Peyer's patch (tissue), 4 donors: Measurements from ENCODE around the gene TMEM242.

ENCODE experiments used
- POLR2A ChIP-seq, 2 donors: fragments of 450-650 bp; IDR thresholded peaks; one replicate each; pipeline ENCODE4 v1.5.1; 2017; ENCODE audit warnings: antibody characterized with exemption in 2 of 2, mild to moderate bottlenecking in 2 of 2, moderate library complexity in 2 of 2
- TF ChIP-seq, protein P1 (sequence below), 6 experiments: fragments of 450-650 bp in 4 of 6; fragments of 200-600 bp in 2 of 6; sonication (generic) in 1 of 6; IDR thresholded peaks; one replicate each; pipeline ENCODE4 v1.5.1; 2017 to 2019; ENCODE audit warnings: antibody characterized with exemption in 6 of 6, mild to moderate bottlenecking in 3 of 6, moderate library complexity in 1 of 6

DNA sequence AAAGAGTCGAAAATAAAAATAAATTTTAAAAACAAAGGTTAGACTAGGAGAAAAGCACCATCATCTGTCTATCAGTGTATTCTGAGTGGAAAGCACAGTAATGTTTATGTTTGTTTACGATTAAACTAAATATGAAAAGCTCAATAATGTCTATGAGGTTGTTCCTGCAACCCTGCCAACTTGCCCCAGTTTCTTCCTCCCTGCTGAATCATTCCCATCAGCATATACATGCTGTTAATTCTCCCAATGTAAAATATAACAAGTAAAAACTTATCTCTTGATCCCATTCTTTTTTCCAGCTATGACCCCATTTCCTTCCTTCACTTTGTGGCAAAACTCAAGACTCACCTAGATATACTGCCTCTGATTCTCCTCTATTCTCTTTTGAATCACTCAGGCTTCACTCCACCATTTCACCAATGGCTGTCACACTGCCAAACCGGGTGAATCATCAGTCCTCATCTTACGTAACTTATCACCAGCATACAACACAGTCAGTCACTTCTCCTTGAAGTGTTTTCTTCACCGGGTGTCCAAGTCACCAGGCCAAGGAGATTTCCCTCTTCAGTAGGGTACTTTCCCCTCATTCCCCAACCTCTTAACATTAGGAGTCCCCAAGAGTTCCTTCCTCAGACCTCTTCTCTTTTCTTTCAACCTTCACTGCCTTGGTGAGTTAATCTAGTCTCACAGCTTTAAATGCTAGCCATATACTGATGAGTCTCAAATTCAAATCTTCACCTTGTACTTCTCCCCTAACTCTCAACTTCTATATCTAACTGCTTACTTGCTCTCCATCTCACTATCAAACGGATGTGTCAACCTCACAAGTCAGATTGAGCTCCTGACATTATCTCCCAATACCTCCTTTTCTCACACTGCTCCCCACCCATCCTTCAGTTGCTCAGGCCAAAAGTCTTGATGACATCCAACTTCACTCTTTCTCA is 6.2 kb downstream of the TMEM242 start:
- TF ChIP-seq POLR2A (IDR thresholded peaks at IDR 0.05), result no peak
- TF ChIP-seq, protein P1, sequence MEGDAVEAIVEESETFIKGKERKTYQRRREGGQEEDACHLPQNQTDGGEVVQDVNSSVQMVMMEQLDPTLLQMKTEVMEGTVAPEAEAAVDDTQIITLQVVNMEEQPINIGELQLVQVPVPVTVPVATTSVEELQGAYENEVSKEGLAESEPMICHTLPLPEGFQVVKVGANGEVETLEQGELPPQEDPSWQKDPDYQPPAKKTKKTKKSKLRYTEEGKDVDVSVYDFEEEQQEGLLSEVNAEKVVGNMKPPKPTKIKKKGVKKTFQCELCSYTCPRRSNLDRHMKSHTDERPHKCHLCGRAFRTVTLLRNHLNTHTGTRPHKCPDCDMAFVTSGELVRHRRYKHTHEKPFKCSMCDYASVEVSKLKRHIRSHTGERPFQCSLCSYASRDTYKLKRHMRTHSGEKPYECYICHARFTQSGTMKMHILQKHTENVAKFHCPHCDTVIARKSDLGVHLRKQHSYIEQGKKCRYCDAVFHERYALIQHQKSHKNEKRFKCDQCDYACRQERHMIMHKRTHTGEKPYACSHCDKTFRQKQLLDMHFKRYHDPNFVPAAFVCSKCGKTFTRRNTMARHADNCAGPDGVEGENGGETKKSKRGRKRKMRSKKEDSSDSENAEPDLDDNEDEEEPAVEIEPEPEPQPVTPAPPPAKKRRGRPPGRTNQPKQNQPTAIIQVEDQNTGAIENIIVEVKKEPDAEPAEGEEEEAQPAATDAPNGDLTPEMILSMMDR (IDR thresholded peaks at IDR 0.05), result no peak
